GM19372 (cell line): ENCODE data around the gene ALG12.

Experiments
- ATAC-seq: cut with Tn5 transposase; IDR thresholded peaks from one replicate; pipeline ENCODE4 v1.9.1; 2021; ENCODE audit warnings: mild to moderate bottlenecking, low read depth, moderate library complexity; ENCODE audit not compliant: unreplicated experiment

ALG12 gene

GRCh38 chr22:49871482-49871881 is 46.8 kb downstream of the ALG12 start:
- ATAC-seq: no peak

GRCh38 chr22:49869845-49870712 is 48.2 kb downstream of the ALG12 start:
- no peak for ATAC-seq

GRCh38 chr22:49869086-49869830 is 49.0 kb downstream of the ALG12 start:
- no peak for ATAC-seq

GRCh38 chr22:49867303-49868265 is 50.7 kb downstream of the ALG12 start:
- no peak for ATAC-seq

GRCh38 chr22:49866646-49867045 is 51.6 kb downstream of the ALG12 start:
- ATAC-seq: no peak

- ATAC-seq: no peak
Observed at GRCh38 chr22:49866134-49866533, 52.1 kb downstream of the ALG12 start.

- ATAC-seq: no peak
Observed at GRCh38 chr22:49865156-49865555, 53.1 kb downstream of the ALG12 start.

GRCh38 chr22:49863931-49864330 is 54.3 kb downstream of the ALG12 start:
- ATAC-seq: no peak

- no peak for ATAC-seq
Observed at GRCh38 chr22:49862496-49862776, 55.8 kb downstream of the ALG12 start.

- ATAC-seq: no peak
Observed at GRCh38 chr22:49861642-49862495, 56.4 kb downstream of the ALG12 start.

- ATAC-seq: no peak
Observed at GRCh38 chr22:49858827-49859226, 59.4 kb downstream of the ALG12 start.

GRCh38 chr22:49856766-49857618 is 61.2 kb downstream of the ALG12 start:
- no peak for ATAC-seq

GRCh38 chr22:49856343-49856742 is 61.9 kb downstream of the ALG12 start:
- ATAC-seq: no peak

- ATAC-seq: no peak
Observed at GRCh38 chr22:49855251-49855911, 62.9 kb downstream of the ALG12 start.

- ATAC-seq: peak; percentile 33
Observed at GRCh38 chr22:49853981-49854831, 64.0 kb downstream of the ALG12 start.

- peak; percentile 79 for ATAC-seq
Observed at GRCh38 chr22:49852898-49853894, 65.0 kb downstream of the ALG12 start, which contains the start of gene ZBED4. Gene ZBED4 (plus strand): TSS chr22:49853844. CDS start chr22:49883663, 29,819 bp downstream.
